Kidney (tissue), 14 donors: ENCODE data around the gene CBY1. TPM values are rescaled to one million over a fixed set of nuclear protein-coding genes. Genes with fewer than 3 reads are reported as not detected.
A peak's percentile ranks its signal among the peaks of the same experiment; 100 is the strongest.

ENCODE experiments used
- DNase-seq, 5 donors: peaks; one replicate each; pipeline ENCODE4 v3.0.0-alpha.2; 2013 to 2020
- FAIRE-seq: peaks from 2 replicates; lab custom pipeline; 2012; peaks lifted over from hg19 to GRCh38; lab: Jason Lieb, UNC
- H3K27ac ChIP-seq, 2 donors: one replicate each; pipeline ENCODE4 v1.7.0; 2013; ENCODE audit warnings: low read depth in 2 of 2, low read length in 2 of 2, inconsistent platforms in 1 of 2
- H3K27me3 ChIP-seq: one replicate; pipeline ENCODE4 v1.7.1; 2013; ENCODE audit warnings: low read length, inconsistent platforms; ENCODE audit not compliant: control insufficient read depth, insufficient read depth
- H3K36me3 ChIP-seq, 3 donors: one replicate each; pipeline versions ENCODE4 v1.7.0 to v1.7.1; 2013; ENCODE audit warnings: low read length in 3 of 3, control low read depth in 1 of 3, inconsistent platforms in 1 of 3; ENCODE audit not compliant: insufficient read depth in 3 of 3, control insufficient read depth in 2 of 3
- H3K4me1 ChIP-seq, 3 donors: one replicate each; pipeline versions ENCODE4 v1.7.0 to v1.7.1; 2013; ENCODE audit warnings: low read length in 3 of 3, inconsistent platforms in 1 of 3, low read depth in 1 of 3; ENCODE audit not compliant: control insufficient read depth in 2 of 3, insufficient read depth in 2 of 3
- H3K4me3 ChIP-seq, 3 donors: one replicate each; pipeline versions ENCODE4 v1.7.0 to v1.8.1; 2013; ENCODE audit warnings: low read length in 3 of 3, control low read depth in 1 of 3, inconsistent platforms in 1 of 3
- H3K9ac ChIP-seq, 3 donors: one replicate each; pipeline versions ENCODE4 v1.7.0 to v1.7.1; 2013; ENCODE audit warnings: low read length in 3 of 3, control low read depth in 1 of 3, inconsistent platforms in 1 of 3
- H3K9me3 ChIP-seq, 3 donors: one replicate each; pipeline versions ENCODE4 v1.7.0 to v1.7.1; 2013; ENCODE audit warnings: low read length in 3 of 3, control low read depth in 1 of 3, inconsistent platforms in 1 of 3; ENCODE audit not compliant: control insufficient read depth in 2 of 3, insufficient read depth in 1 of 3
- intact Hi-C: fragments of 100-400 bp; cut with DNase I; formaldehyde crosslinking; loops from one replicate; pipeline ENCODE4 v1.11.1; 2022
- polyA plus RNA-seq: library from polyadenylated mRNA; stranded (reverse); fragments of 350-450 nt; fragmentation: Illumina TruSeq; extraction: RNeasy Lipid Tissue Mini Kit (QIAGEN cat#74804); gene quantifications from one replicate; pipeline ENCODE4 v1.2.3, GENCODE V29; 2014; ENCODE audit warnings: low read depth, low replicate concordance; ENCODE audit not compliant: insufficient read depth
- total RNA-seq: library from RNA; stranded (reverse); fragmentation: NEBNext Ultra II Directional; extraction: Animal tissue kit (Norgen Biotek cat#: 25700); gene quantifications from one replicate; pipeline ENCODE4 v1.2.1, GENCODE V29; 2021
- TF ChIP-seq, protein P1 (sequence below): IDR thresholded peaks from 3 replicates; pipeline ENCODE4 v1.5.1; 2012; ENCODE audit warnings: mild to moderate bottlenecking, moderate library complexity, borderline replicate concordance; ENCODE audit not compliant: insufficient read depth; ENCODE audit errors: extremely low read depth
- donor health status: control.
- donor health status: control.
- donor health status: control.
- donor health status: control.
- donor health status: control.
- donor health status: DM: yes; HTN: yes; CAD: no.
- donor health status: Normal renal cell carcinoma (clear cell type).

Gene CBY1
- total and polyA plus RNA-seq, 2 donors from 2014 or later, result 36.0 to 67.2 TPM

DNA sequence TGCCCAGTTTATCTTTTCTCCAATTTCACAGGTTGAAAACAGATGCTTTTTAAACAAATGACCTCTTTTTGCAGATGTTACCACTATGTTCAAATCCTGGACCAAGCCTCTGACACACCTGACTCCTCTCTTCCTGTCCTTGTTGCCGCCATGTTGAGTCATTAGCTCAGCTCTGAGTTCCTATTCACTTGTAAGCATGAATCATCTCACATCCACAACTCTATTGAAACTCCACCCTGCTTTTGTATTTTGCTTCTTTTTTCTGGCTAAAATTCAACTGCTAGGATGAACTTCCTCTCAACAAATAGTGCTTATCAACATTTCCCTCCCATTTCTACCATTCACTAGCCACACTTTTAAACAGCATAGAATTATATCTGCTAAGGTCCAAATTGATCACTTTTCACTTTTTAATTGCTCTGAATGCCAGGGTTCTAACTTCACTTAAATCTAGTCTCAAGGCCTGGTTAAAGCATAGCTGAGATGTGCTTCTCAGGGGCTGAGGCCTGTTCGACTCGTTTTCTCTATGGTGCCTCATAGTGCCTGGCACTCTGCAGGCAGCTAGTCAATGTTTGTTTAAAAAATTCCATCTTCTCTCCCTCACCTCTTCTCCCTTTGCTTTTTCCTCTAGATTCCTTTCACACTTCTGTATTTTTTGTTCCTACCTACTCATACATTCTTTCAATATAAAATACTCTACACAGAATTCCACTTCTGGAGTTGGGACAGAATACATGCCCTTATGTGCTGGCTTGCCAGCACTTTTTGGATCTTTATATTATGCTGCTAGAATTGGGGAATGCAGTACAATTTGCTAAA is 40.4 kb downstream of the CBY1 start:
- DNase-seq (no peak), FAIRE-seq (no peak)
- H3K27ac ChIP-seq, result peak overlapping the region; percentile 32 to 50
- intact Hi-C loops, result no loop called here
- H3K4me3 ChIP-seq, result no peak overlapping the region
- no peaks in the 10 kb centered on the region for H3K36me3 ChIP-seq
- TF ChIP-seq, protein P1, sequence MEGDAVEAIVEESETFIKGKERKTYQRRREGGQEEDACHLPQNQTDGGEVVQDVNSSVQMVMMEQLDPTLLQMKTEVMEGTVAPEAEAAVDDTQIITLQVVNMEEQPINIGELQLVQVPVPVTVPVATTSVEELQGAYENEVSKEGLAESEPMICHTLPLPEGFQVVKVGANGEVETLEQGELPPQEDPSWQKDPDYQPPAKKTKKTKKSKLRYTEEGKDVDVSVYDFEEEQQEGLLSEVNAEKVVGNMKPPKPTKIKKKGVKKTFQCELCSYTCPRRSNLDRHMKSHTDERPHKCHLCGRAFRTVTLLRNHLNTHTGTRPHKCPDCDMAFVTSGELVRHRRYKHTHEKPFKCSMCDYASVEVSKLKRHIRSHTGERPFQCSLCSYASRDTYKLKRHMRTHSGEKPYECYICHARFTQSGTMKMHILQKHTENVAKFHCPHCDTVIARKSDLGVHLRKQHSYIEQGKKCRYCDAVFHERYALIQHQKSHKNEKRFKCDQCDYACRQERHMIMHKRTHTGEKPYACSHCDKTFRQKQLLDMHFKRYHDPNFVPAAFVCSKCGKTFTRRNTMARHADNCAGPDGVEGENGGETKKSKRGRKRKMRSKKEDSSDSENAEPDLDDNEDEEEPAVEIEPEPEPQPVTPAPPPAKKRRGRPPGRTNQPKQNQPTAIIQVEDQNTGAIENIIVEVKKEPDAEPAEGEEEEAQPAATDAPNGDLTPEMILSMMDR, result no peak
- peaks cover 6 to 33% (median 28%) of the 10 kb centered on the region in 3 donors for H3K4me1 ChIP-seq
- no peaks in the 10 kb centered on the region for H3K9me3 ChIP-seq
- H3K9ac ChIP-seq, result no peak overlapping the region
- H3K27me3 ChIP-seq, result no peaks in the 10 kb centered on the region

DNA sequence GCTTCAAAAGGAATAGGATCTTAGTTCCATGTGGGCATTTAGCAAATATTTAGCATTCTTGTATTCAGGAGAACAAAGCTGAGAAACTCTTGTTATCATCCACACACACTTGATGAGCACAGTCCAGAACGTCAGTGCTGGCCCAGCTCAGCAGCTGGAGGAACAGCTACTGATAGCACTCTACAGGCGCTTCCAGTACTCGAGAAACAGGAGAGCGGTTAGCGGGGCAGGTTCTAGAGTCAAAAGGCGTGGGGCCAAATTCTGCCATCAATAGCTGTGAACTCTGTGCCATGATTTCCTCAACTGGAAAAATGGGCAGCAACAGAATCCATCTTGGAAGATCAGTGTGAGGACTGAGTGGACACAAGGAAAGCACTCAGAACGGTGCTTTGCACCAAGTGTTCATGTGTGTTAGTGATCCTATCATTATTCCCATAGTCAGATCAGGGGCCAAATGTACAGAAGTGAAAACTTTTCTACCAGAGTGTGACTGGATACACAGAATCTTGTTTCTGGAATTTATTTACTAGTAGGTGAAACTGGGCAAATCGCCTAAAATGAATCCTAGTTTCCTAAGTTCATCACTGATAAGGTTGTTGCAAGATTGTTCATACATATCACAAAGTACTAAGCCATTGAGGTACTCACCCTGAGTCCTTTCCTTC is 41.1 kb downstream of the CBY1 start:
- DNase-seq (no peak), FAIRE-seq (no peak)
- intact Hi-C loops, result no loop called here
- peak overlapping the region in 1 of 2 donors; percentile 23 for H3K27ac ChIP-seq
- H3K4me3 ChIP-seq, result no peak overlapping the region
- no peaks in the 10 kb centered on the region for H3K27me3 ChIP-seq
- H3K36me3 ChIP-seq, result no peaks in the 10 kb centered on the region
- H3K9me3 ChIP-seq, result no peaks in the 10 kb centered on the region
- H3K4me1 ChIP-seq, result peaks cover 6 to 33% (median 28%) of the 10 kb centered on the region in 3 donors
- TF ChIP-seq, protein P1, result no peak
- no peak overlapping the region for H3K9ac ChIP-seq

DNA sequence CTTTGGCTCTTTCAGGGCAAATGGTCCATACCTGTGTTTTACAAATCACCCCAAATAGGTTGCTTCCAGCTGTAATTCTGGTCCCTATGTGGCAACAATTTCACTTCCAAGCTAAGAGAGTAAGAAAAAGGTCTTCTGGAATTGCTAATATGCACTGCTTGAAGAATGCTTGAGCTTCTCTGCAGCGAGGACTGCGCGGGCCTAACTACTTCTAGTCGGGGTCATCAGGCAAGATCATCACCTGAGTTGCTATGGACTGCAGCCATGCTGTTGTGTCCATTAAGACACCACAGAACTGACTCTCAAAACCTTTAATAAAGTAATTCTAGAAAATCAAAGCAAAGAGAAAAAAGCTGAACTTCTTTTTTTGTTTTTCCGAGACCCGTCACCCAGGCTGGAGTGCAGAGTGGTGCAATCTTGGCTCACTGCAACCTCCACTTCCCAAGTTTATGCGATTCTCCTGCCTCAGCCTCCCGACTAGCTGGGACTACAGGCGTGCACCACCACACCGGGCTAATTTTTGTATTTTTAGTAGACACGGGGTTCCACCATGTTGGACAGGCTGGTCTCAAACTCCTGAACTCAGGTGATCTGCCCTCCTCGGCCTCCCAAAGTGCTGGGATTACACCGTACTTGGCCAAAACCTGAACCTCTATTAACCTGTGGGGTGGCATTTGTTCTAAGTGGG is 42.1 kb downstream of the CBY1 start:
- TF ChIP-seq, protein P1, result no peak
- Histone ChIP-seq H3K4me1 (peaks cover 6 to 33% (median 28%) of the 10 kb centered on the region in 3 donors), H3K9me3 (no peaks in the 10 kb centered on the region), H3K27ac (no peak overlapping the region), H3K9ac (no peak overlapping the region), H3K27me3 (no peaks in the 10 kb centered on the region), H3K36me3 (no peaks in the 10 kb centered on the region), H3K4me3 (peak overlapping the region in 2 of 3 donors; percentile 80 to 84)
- intact Hi-C loops, result no loop called here
- FAIRE-seq (no peak), DNase-seq (no peak)
